ENCODE results near the gene RPS2.

The RPS2 gene

DNA sequence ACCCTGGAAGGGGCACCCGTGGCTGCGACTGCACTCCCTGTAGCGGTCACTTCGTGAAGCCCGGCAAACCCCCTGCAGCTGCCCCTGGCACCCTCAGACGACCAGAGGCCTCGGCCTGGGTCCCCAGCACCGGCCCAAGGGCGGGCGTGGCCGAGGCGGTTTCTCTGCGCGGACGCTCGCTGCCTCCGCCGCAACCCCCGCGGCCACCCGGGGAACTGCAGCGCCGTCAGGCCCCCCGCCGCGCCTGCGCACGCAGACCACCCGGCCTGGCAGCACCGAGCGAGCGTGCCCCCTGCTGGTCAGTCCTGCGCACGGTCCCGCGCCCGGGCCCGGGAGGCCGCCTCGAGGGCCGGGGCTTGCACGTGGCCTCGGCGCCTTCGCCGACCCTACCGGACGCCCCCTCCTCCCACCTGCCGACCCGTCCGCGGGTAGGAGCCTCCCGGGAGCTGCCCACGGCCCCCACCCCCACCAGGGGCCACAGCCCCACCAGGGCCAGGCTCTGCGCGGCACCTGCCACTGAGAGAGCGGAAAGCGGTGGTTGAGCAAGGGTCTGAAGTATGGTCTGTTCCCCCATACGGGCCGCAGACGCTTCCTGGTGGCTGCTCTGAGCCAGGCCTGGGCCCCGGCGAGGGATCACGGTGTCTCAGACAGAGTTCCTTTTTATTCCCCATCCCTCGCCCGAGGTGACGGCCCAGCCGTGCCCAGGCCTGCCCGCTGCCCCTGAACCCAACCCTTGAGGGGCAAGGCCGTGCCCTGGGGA is 34.9 kb downstream of the RPS2 start:
- peak; percentile 72 to 90 for DNase-seq (ENCODE audit: low read depth in 1 of 2, low spot score in 1 of 2)
- Histone ChIP-seq H3K27ac (replicated peaks) (peak overlapping the region; percentile 91), H3K4me3 (replicated peaks; ENCODE audit: insufficient read depth, low read length) (peak overlapping the region; percentile 41), H3K27me3 (ENCODE audit: insufficient read depth, poor library complexity, severe bottlenecking) (no peaks in the 10 kb centered on the region)
- TF ChIP-seq SPI1 (IDR thresholded peaks at IDR 0.05; ENCODE audit: borderline replicate concordance, low read depth) (peak; percentile 48; the same call in 1 of the 2 replicates), POLR2AphosphoS5 (IDR thresholded peaks at IDR 0.05; ENCODE audit: low read depth) (peak; percentile 66), GABPA (IDR thresholded peaks at IDR 0.05; ENCODE audit: low read depth) (no peak)
- TF ChIP-seq, protein P1, sequence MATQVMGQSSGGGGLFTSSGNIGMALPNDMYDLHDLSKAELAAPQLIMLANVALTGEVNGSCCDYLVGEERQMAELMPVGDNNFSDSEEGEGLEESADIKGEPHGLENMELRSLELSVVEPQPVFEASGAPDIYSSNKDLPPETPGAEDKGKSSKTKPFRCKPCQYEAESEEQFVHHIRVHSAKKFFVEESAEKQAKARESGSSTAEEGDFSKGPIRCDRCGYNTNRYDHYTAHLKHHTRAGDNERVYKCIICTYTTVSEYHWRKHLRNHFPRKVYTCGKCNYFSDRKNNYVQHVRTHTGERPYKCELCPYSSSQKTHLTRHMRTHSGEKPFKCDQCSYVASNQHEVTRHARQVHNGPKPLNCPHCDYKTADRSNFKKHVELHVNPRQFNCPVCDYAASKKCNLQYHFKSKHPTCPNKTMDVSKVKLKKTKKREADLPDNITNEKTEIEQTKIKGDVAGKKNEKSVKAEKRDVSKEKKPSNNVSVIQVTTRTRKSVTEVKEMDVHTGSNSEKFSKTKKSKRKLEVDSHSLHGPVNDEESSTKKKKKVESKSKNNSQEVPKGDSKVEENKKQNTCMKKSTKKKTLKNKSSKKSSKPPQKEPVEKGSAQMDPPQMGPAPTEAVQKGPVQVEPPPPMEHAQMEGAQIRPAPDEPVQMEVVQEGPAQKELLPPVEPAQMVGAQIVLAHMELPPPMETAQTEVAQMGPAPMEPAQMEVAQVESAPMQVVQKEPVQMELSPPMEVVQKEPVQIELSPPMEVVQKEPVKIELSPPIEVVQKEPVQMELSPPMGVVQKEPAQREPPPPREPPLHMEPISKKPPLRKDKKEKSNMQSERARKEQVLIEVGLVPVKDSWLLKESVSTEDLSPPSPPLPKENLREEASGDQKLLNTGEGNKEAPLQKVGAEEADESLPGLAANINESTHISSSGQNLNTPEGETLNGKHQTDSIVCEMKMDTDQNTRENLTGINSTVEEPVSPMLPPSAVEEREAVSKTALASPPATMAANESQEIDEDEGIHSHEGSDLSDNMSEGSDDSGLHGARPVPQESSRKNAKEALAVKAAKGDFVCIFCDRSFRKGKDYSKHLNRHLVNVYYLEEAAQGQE (IDR thresholded peaks at IDR 0.05; ENCODE audit: insufficient replicate concordance, low read depth) = peak; percentile 58
- TF ChIP-seq, protein P2, sequence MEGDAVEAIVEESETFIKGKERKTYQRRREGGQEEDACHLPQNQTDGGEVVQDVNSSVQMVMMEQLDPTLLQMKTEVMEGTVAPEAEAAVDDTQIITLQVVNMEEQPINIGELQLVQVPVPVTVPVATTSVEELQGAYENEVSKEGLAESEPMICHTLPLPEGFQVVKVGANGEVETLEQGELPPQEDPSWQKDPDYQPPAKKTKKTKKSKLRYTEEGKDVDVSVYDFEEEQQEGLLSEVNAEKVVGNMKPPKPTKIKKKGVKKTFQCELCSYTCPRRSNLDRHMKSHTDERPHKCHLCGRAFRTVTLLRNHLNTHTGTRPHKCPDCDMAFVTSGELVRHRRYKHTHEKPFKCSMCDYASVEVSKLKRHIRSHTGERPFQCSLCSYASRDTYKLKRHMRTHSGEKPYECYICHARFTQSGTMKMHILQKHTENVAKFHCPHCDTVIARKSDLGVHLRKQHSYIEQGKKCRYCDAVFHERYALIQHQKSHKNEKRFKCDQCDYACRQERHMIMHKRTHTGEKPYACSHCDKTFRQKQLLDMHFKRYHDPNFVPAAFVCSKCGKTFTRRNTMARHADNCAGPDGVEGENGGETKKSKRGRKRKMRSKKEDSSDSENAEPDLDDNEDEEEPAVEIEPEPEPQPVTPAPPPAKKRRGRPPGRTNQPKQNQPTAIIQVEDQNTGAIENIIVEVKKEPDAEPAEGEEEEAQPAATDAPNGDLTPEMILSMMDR (IDR thresholded peaks at IDR 0.05; ENCODE audit: insufficient read depth, low read length) = peak; percentile 45

DNA sequence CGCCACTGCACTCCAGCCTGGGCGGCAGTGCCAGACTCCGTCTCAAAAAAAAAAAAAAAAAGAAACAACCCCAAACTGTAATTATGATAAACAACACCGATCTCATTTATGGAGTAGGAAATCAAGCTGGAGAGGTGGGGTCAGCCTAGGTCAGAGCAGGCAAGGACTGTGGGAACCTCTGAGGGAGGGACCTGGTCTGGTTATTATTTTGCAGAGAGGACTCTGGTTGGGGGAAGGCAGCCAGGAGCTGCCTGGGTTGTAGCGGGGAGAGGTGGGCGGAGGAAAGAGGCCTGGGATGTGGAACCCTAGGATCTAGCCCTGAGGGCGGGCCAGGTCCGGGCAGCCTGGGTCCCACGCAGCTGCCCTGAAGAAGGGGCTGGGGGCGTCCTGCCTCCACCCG is 35.5 kb downstream of the RPS2 start:
- Histone ChIP-seq H3K4me3 (replicated peaks; ENCODE audit: insufficient read depth, low read length) (peak overlapping the region; percentile 41), H3K27me3 (ENCODE audit: insufficient read depth, poor library complexity, severe bottlenecking) (no peaks in the 10 kb centered on the region), H3K27ac (replicated peaks) (peak overlapping the region; percentile 91)
- no peak for DNase-seq (ENCODE audit: low read depth in 1 of 2, low spot score in 1 of 2)
- TF ChIP-seq POLR2AphosphoS5 (IDR thresholded peaks at IDR 0.05; ENCODE audit: low read depth) (no peak), GABPA (IDR thresholded peaks at IDR 0.05; ENCODE audit: low read depth) (no peak)
- TF ChIP-seq, protein P2 (IDR thresholded peaks at IDR 0.05; ENCODE audit: insufficient read depth, low read length) = no peak

DNA sequence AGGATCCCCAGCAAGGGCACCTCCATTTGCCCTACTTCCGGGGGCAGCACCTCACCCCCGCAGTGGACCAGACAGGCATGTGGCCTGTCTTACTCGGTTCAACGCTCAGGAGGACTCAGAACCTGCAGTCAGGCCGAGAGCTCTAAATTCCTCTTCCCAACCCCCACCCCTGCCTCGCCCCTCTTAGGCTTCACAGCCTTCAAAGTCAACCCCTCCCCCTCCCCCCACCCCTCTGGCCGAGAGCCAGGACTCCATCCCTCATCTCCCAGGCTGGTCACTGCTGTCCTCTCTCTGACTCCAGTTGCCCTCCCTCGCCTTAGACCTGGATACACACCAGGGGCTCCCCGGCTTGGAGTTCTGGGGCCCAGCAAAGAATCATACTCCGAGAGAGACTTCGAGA is 38.4 kb downstream of the RPS2 start:
- DNase-seq (ENCODE audit: low read depth in 1 of 2, low spot score in 1 of 2) = no peak
- Histone ChIP-seq H3K27me3 (ENCODE audit: insufficient read depth, poor library complexity, severe bottlenecking) (peaks cover 10% of the 10 kb centered on the region), H3K27ac (replicated peaks) (no peak overlapping the region), H3K4me3 (replicated peaks; ENCODE audit: insufficient read depth, low read length) (no peak overlapping the region)
- TF ChIP-seq SPI1 (IDR thresholded peaks at IDR 0.05; ENCODE audit: borderline replicate concordance, low read depth) (no peak), GABPA (IDR thresholded peaks at IDR 0.05; ENCODE audit: low read depth) (no peak), POLR2AphosphoS5 (IDR thresholded peaks at IDR 0.05; ENCODE audit: low read depth) (no peak)
- TF ChIP-seq, protein P1 (IDR thresholded peaks at IDR 0.05; ENCODE audit: insufficient replicate concordance, low read depth) = no peak
- TF ChIP-seq, protein P2 (IDR thresholded peaks at IDR 0.05; ENCODE audit: insufficient read depth, low read length) = no peak

Data from HL-60 (cell line).